Measurements from ENCODE around the gene PAX5.
A peak's percentile ranks its signal among the peaks of the same experiment; 100 is the strongest.

Gene PAX5

DNA sequence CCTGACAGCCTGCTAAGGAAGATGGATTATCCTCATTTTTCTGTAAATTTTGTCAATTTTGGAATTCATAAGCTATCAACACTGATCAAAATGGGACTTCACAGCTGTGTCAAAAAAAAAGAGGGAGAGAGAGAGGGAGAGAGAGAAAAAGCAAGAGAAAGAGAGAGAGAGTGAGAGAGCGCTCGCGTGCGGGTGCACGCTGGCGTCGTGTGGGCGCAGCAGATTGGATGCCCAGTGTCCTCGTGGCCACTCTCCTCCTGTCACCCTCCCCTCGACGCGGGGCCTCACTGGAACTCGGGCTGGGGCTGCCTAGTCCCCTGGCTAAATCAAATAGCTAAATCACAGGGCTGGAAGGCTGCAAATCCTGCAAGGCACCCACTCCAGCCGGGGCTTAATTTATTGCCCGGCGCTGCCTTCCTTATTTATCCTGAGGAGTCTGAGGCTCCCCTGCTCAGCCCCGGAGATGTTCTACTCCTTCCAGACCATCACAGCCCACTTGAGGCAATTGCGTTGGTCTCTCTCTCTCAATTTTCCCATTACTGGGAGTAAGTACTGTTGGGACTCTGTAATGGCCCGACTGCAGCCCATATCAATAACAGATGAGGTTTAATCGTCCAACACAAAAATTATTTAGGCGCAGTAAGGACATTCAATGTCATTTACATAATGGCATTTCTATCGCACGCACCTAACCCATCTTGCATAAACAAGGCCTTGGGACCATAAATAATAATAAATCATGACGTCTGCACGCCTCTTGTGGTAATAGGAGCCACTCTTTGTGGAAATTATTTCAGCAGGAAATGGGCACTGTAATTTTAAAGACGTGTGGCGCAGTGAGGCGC, 94.2 kb downstream of the PAX5 start (continued):
- TF ChIP-seq WT1 (tag by site-specific recombination; IDR thresholded peaks at IDR 0.05) (0 out of 2 replicates have a peak, but pooled peaks have one; percentile 24), ZNF776 (tag by site-specific recombination; IDR thresholded peaks at IDR 0.05; ENCODE audit: borderline replicate concordance) (no peak), ZNF169 (tag by site-specific recombination; IDR thresholded peaks at IDR 0.05) (no peak), HOXD13 (CRISPR knock-in tag; IDR thresholded peaks at IDR 0.05; ENCODE audit: borderline replicate concordance) (no peak), ZSCAN23 (tag by site-specific recombination; IDR thresholded peaks at IDR 0.05) (no peak), ZNF629 (tag by site-specific recombination; IDR thresholded peaks at IDR 0.05) (peak; percentile 66), GLIS1 (tag by site-specific recombination; IDR thresholded peaks at IDR 0.05) (no peak), ZNF423 (tag by site-specific recombination; IDR thresholded peaks at IDR 0.05) (no peak), ZNF391 (tag by site-specific recombination; IDR thresholded peaks at IDR 0.05; ENCODE audit: borderline replicate concordance, low read depth) (no peak), ZNF624 (tag by site-specific recombination; IDR thresholded peaks at IDR 0.05) (no peak), ZNF585B (tag by site-specific recombination; IDR thresholded peaks at IDR 0.05) (no peak), ZNF621 (tag by site-specific recombination; IDR thresholded peaks at IDR 0.05) (no peak), ZNF37A (tag by site-specific recombination; IDR thresholded peaks at IDR 0.05) (no peak), RBAK (tag by site-specific recombination; IDR thresholded peaks at IDR 0.05) (no peak), ZNF19 (tag by site-specific recombination; IDR thresholded peaks at IDR 0.05; ENCODE audit: low read depth) (no peak), GLI2 (tag by site-specific recombination; IDR thresholded peaks at IDR 0.05; ENCODE audit: borderline replicate concordance, low read depth) (no peak), SALL2 (tag by site-specific recombination; IDR thresholded peaks at IDR 0.05; ENCODE audit: borderline replicate concordance) (no peak), ZNF366 (tag by site-specific recombination; conservative IDR thresholded peaks at IDR 0.05) (no peak), ZNF223 (tag by site-specific recombination; IDR thresholded peaks at IDR 0.05) (no peak), ZNF404 (tag by site-specific recombination; IDR thresholded peaks at IDR 0.05) (no peak), ZNF785 (tag by site-specific recombination; IDR thresholded peaks at IDR 0.05) (no peak), ZNF777 (tag by site-specific recombination; IDR thresholded peaks at IDR 0.05; ENCODE audit: borderline replicate concordance) (no peak), ZNF549 (tag by site-specific recombination; IDR thresholded peaks at IDR 0.05) (no peak), KLF1 (tag by site-specific recombination; IDR thresholded peaks at IDR 0.05) (no peak), ZNF510 (tag by site-specific recombination; IDR thresholded peaks at IDR 0.05; ENCODE audit: insufficient replicate concordance) (no peak), ZNF302 (tag by site-specific recombination; IDR thresholded peaks at IDR 0.05; ENCODE audit: low read depth) (no peak), ZNF114 (tag by site-specific recombination; IDR thresholded peaks at IDR 0.05) (no peak)
- TF ChIP-seq, protein P1, sequence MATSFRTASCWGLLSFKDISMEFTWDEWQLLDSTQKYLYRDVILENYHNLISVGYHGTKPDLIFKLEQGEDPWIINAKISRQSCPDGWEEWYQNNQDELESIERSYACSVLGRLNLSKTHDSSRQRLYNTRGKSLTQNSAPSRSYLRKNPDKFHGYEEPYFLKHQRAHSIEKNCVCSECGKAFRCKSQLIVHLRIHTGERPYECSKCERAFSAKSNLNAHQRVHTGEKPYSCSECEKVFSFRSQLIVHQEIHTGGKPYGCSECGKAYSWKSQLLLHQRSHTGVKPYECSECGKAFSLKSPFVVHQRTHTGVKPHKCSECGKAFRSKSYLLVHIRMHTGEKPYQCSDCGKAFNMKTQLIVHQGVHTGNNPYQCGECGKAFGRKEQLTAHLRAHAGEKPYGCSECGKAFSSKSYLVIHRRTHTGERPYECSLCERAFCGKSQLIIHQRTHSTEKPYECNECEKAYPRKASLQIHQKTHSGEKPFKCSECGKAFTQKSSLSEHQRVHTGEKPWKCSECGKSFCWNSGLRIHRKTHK (tag by site-specific recombination; IDR thresholded peaks at IDR 0.05): no peak
- TF ChIP-seq, protein P2, sequence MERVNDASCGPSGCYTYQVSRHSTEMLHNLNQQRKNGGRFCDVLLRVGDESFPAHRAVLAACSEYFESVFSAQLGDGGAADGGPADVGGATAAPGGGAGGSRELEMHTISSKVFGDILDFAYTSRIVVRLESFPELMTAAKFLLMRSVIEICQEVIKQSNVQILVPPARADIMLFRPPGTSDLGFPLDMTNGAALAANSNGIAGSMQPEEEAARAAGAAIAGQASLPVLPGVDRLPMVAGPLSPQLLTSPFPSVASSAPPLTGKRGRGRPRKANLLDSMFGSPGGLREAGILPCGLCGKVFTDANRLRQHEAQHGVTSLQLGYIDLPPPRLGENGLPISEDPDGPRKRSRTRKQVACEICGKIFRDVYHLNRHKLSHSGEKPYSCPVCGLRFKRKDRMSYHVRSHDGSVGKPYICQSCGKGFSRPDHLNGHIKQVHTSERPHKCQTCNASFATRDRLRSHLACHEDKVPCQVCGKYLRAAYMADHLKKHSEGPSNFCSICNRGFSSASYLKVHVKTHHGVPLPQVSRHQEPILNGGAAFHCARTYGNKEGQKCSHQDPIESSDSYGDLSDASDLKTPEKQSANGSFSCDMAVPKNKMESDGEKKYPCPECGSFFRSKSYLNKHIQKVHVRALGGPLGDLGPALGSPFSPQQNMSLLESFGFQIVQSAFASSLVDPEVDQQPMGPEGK (tag by site-specific recombination; IDR thresholded peaks at IDR 0.05): 0 out of 2 replicates have a peak, but pooled peaks have one; percentile 36
- TF ChIP-seq, protein P3, sequence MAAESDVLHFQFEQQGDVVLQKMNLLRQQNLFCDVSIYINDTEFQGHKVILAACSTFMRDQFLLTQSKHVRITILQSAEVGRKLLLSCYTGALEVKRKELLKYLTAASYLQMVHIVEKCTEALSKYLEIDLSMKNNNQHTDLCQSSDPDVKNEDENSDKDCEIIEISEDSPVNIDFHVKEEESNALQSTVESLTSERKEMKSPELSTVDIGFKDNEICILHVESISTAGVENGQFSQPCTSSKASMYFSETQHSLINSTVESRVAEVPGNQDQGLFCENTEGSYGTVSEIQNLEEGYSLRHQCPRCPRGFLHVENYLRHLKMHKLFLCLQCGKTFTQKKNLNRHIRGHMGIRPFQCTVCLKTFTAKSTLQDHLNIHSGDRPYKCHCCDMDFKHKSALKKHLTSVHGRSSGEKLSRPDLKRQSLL (tag by site-specific recombination; IDR thresholded peaks at IDR 0.05): no peak
- TF ChIP-seq, protein P4, sequence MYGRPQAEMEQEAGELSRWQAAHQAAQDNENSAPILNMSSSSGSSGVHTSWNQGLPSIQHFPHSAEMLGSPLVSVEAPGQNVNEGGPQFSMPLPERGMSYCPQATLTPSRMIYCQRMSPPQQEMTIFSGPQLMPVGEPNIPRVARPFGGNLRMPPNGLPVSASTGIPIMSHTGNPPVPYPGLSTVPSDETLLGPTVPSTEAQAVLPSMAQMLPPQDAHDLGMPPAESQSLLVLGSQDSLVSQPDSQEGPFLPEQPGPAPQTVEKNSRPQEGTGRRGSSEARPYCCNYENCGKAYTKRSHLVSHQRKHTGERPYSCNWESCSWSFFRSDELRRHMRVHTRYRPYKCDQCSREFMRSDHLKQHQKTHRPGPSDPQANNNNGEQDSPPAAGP (tag by site-specific recombination; IDR thresholded peaks at IDR 0.05): no peak
- TF ChIP-seq, protein P5, sequence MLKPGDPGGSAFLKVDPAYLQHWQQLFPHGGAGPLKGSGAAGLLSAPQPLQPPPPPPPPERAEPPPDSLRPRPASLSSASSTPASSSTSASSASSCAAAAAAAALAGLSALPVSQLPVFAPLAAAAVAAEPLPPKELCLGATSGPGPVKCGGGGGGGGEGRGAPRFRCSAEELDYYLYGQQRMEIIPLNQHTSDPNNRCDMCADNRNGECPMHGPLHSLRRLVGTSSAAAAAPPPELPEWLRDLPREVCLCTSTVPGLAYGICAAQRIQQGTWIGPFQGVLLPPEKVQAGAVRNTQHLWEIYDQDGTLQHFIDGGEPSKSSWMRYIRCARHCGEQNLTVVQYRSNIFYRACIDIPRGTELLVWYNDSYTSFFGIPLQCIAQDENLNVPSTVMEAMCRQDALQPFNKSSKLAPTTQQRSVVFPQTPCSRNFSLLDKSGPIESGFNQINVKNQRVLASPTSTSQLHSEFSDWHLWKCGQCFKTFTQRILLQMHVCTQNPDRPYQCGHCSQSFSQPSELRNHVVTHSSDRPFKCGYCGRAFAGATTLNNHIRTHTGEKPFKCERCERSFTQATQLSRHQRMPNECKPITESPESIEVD (tag by site-specific recombination; IDR thresholded peaks at IDR 0.05): peak; percentile 53
- TF ChIP-seq, protein P6, sequence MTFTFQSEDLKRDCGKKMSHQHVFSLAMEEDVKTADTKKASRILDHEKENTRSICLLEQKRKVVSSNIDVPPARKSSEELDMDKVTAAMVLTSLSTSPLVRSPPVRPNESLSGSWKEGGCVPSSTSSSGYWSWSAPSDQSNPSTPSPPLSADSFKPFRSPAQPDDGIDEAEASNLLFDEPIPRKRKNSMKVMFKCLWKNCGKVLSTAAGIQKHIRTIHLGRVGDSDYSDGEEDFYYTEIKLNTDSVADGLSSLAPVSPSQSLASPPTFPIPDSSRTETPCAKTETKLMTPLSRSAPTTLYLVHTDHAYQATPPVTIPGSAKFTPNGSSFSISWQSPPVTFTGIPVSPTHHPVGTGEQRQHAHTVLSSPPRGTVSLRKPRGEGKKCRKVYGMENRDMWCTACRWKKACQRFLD (tag by site-specific recombination; IDR thresholded peaks at IDR 0.05): no peak

Data from HEK293 (cell line).